ENCODE results near the gene PSMG1.
"Not testable (repeated sequence)": the region's sequence is repeated elsewhere in the genome, so short reads cannot be mapped to it uniquely, and the experiment has no call there.

The PSMG1 gene, protein sequence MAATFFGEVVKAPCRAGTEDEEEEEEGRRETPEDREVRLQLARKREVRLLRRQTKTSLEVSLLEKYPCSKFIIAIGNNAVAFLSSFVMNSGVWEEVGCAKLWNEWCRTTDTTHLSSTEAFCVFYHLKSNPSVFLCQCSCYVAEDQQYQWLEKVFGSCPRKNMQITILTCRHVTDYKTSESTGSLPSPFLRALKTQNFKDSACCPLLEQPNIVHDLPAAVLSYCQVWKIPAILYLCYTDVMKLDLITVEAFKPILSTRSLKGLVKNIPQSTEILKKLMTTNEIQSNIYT

DNA sequence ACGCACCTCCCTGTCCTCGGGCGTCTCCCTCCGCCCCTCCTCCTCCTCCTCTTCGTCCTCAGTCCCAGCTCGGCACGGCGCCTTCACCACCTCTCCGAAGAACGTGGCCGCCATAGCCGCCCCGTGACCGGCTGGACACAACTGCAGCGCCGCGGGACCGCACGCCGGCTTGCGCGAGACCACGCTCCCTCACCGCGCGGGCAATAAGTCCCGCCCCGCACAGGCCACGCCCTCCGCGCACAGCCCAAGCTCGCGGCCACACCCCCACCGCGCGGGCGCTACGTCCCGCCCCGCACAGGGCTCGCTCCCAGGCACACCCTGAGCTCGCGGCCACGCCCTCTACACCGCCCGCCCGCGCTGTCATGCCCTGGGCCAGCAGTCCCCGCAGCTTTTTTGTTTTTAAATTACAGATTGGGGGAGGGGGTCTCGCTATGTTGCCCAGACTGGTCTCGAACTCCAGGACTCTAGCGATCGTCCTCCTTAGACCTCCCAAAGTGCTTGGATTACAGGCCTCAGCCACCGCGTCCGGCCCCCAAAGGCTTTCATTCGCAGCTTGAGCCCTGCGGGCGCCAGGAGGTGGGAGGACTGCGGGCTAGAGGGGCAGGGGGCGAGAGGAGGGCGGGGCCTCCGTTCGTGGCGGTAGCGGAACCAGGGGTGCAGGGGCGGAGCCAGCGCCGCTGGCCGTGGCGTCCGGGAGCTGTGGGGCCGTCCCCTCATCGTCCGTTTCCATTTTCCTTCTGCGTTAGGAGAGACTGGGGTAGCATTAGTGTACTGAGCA, at the start of gene PSMG1:
Gene PSMG1 (minus strand): TSS at position 180 of the 778 bp plus-strand sequence. CDS start 66 bp downstream, at position 114.
- peak; percentile 88 to 93 (median 93) for DNase-seq (ENCODE audit: low read depth in 3 of 3)

- no peak for DNase-seq (ENCODE audit: low read depth in 3 of 3)
Measured at GRCh38 chr21:39232861-39233291, 49.6 kb upstream of the PSMG1 start.

GRCh38 chr21:39224930-39225329, 41.7 kb upstream of the PSMG1 start:
- no peak for DNase-seq (ENCODE audit: low read depth in 3 of 3)

DNA sequence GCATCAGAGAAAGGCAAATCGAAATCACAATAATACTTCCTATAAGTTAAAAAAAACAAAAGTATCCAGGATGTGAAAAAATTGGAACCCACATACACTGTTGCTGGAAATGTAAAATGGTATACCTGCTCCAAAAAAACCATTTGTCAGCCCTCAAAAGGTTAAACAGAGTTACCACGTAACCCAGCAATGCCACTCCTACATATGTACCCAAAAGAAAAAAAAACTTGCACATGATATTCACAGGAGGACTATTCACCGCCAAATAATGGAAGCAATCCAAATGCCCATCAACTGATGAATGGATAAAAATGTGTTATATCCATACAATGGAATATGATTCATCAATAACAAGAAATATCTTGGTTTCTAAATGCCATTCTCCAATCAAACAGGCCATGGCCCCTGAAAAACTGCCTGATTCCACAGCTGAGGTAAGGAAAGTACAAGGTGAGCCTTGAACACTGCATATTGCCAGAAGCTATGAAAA, 38.8 kb upstream of the PSMG1 start:
- DNase-seq (ENCODE audit: low read depth in 3 of 3) = no peak

- DNase-seq (ENCODE audit: low read depth in 3 of 3) = no peak
Measured at GRCh38 chr21:39221282-39221996, 38.2 kb upstream of the PSMG1 start.

GRCh38 chr21:39220875-39221274, 37.6 kb upstream of the PSMG1 start:
- DNase-seq (ENCODE audit: low read depth in 3 of 3) = not testable (repeated sequence)

- DNase-seq (ENCODE audit: low read depth in 3 of 3) = no peak
Measured at GRCh38 chr21:39220150-39220549, 36.9 kb upstream of the PSMG1 start.

- no peak for DNase-seq (ENCODE audit: low read depth in 3 of 3)
Measured at GRCh38 chr21:39218082-39218409, 34.8 kb upstream of the PSMG1 start.

DNA sequence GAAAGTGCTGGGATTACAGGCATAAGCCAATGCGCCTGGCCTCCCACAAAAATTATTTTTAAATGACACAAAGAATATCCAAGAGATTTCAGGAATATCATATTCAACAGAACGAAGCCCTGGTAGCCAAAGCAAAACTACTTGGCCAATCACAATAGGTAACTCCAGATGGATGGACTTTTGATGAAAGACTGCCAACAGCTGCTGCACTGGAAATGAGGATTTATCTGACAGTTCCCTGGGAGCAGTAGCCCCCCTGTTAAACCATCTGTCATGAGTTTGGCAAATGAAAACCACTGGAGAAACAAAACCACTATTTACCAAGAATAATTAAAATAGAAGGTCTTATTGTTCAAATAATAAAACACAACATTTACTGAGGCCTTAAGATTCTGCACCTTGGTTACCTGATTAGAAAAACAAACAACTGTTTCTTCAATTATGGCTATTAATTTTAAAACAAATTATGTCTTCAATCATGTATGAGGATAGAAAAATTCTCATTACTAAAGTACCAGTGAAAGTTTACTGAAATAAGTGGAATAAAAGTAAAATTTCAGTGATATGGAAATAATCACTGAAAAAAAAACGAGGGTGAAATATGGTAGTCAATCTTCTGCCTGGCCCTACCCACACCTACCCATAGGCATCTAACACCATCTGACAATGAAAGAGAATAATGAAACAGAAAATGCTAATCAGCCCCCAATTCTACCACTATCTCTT, 34.3 kb upstream of the PSMG1 start:
- no peak for DNase-seq (ENCODE audit: low read depth in 3 of 3)

- DNase-seq (ENCODE audit: low read depth in 3 of 3) = no peak
Measured at GRCh38 chr21:39216290-39216689, 33.0 kb upstream of the PSMG1 start.

DNA sequence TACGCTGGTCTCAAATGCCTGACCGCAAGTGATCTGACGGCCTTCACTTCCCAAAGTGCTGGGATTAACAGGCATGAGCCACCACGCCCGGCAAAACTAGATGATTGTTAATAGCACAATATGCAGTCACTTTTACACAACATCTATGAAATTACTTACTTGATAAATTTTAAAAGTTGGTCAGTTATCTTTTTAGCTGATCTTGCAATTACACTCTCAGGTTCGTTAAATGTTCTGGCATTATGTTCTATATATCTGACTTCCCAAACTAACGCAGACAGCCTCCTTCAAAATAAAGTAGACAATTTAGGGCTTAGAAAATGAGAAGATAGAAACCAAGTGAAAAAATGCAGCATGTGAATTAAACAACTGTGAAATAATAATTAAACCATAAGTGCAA, 31.8 kb upstream of the PSMG1 start:
- no peak for DNase-seq (ENCODE audit: low read depth in 3 of 3)

- no peak for DNase-seq (ENCODE audit: low read depth in 3 of 3)
Measured at GRCh38 chr21:39209334-39209688, 26.1 kb upstream of the PSMG1 start.

GRCh38 chr21:39208624-39209333, 25.5 kb upstream of the PSMG1 start:
- no peak for DNase-seq (ENCODE audit: low read depth in 3 of 3)

DNA sequence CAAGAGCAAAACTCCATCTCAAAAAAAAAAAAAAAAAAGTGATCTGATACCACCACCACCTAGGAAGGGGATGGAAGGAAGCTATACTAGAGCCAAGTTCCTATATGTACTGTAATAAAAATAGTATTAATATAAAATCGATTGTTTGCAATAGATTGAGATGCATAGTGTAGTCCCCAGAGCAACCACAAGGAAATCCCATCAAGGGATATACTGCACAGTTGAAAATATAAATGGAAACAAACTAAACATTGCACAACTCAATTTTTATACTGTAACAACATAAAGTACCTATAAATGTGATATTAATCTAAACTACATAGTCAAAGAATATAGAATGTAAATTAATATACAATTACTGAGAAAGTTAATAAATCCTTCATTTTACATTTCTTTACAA, 20.9 kb upstream of the PSMG1 start:
- no peak for DNase-seq (ENCODE audit: low read depth in 3 of 3)

DNA sequence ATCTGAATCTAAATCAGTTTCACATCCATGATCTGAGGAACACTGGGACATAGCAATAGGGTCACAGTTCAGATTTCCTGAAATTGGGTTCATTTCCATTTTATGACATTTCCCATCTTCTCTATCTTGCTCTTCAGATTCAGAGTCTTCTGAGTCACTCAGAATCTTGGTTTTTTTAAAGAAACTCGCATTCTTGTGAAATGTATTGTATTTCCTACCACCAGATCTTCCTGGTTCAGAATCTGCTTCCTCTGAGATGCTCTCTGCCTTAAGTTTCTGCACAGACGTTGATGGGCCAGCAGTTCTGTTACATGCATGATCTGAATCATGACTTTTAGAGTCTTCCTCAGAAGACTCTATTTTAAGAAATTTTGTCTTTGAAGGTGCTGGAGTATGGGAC, 15.5 kb upstream of the PSMG1 start:
- DNase-seq (ENCODE audit: low read depth in 3 of 3) = no peak

DNA sequence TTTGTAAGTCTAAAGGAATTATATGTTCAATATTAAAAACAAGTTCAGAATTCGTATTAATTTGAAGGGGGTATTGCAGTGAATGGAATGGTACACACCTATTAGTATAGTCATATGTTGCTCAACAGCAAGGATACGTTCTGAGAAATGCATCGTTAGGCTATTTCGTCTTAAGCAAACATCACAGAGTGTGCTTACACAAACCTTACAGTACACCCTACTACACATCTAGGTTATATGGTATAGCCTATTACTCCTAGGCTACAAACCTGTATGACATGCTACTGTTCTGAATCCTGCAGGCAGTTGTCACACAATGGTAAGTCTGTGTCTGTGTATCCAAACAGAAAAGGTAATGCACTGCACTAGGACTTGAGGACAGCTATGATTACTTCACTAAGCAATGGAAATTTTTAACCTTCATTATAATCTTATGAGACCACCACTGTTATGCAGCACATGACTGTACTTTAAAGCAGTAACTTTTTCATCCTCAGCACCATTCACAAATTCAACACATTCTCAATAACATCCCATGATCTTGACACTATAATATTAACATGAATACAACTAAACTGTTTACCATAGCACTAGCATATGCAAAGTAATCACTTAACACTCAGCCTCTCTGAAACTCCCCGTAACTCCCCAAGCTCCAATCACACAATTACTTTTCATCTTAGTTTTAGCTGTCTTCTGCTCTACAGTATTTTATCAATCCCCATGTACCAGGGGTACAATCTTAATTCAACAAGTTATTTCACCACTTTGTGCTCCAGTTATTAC, 14.4 kb upstream of the PSMG1 start:
- DNase-seq (ENCODE audit: low read depth in 3 of 3) = no peak

- DNase-seq (ENCODE audit: low read depth in 3 of 3) = no peak
Measured at GRCh38 chr21:39196838-39197237, 13.6 kb upstream of the PSMG1 start.

- DNase-seq (ENCODE audit: low read depth in 3 of 3) = no peak
Measured at GRCh38 chr21:39196310-39196709, 13.1 kb upstream of the PSMG1 start.

GRCh38 chr21:39193380-39193779, 10.1 kb upstream of the PSMG1 start:
- no peak for DNase-seq (ENCODE audit: low read depth in 3 of 3)

- no peak for DNase-seq (ENCODE audit: low read depth in 3 of 3)
Measured at GRCh38 chr21:39189857-39190604, 6.8 kb upstream of the PSMG1 start.
